IMR-90 (cell line): ENCODE results near the gene FOXO3B. TPM values are rescaled to one million over a fixed set of nuclear protein-coding genes. Genes with fewer than 3 reads are reported as not detected.
A peak's percentile ranks its signal among the peaks of the same experiment; 100 is the strongest.
"Not testable (repeated sequence)": the region's sequence is repeated elsewhere in the genome, so short reads cannot be mapped to it uniquely, and the experiment has no call there.

Experiments used
- ATAC-seq: fragments of 200-7000 bp; cut with Tn5 transposase; 2 replicates; pipeline ENCODE4 v1.9.1; 2020; ENCODE audit warnings: low read depth, mild to moderate bottlenecking, moderate library complexity
- BruUV-seq: library from RNA; stranded (reverse); fragments of 400-500 nt; replicated peaks from 2 replicates; lab custom pipeline; 2021; lab: Mats Ljungman, UMichigan
- CTCF ChIA-PET: fragments of 300-600 bp; formaldehyde crosslinking; extraction: SDS; loops from one replicate; lab custom pipeline; 2021; ENCODE audit warnings: antibody characterized with exemption; lab: Yijun Ruan, JAX
- POLR2A ChIA-PET: fragments of 300-600 bp; sonication (Branson Sonifier 250); formaldehyde crosslinking; loops from one replicate; lab custom pipeline; 2022; ENCODE audit warnings: antibody characterized with exemption; ENCODE audit not compliant: unreplicated experiment; lab: Charles Lee
- DNase-seq: peaks from one replicate; pipeline ENCODE4 v3.0.0; 2013
- H2AFZ ChIP-seq: replicated peaks from 2 replicates; pipeline ENCODE3; 2013; ENCODE audit warnings: low read length, mild to moderate bottlenecking; ENCODE audit not compliant: poor library complexity
- H2AK5ac ChIP-seq: 2 replicates; pipeline ENCODE4 v1.6.1; 2013; ENCODE audit warnings: low read depth, low read length, inconsistent platforms
- H2AK9ac ChIP-seq: replicated peaks from 2 replicates; pipeline ENCODE3; 2013; ENCODE audit warnings: mild to moderate bottlenecking, low read depth, low read length, moderate library complexity; ENCODE audit not compliant: poor library complexity
- H2BK120ac ChIP-seq: 2 replicates; pipeline ENCODE4 v1.6.1; 2013; ENCODE audit warnings: low read depth, low read length, inconsistent platforms
- H2BK15ac ChIP-seq: 3 replicates; pipeline ENCODE4 v1.6.1; 2013; ENCODE audit warnings: low read depth, low read length, inconsistent platforms
- H2BK20ac ChIP-seq: 2 replicates; pipeline ENCODE4 v1.6.1; 2013; ENCODE audit warnings: low read depth, mild to moderate bottlenecking, inconsistent platforms, low read length, moderate library complexity
- H2BK5ac ChIP-seq: 2 replicates; pipeline ENCODE4 v1.6.1; 2013; ENCODE audit warnings: mild to moderate bottlenecking, low read depth, low read length, inconsistent platforms; ENCODE audit not compliant: poor library complexity, severe bottlenecking
- H3K14ac ChIP-seq: replicated peaks from 2 replicates; pipeline ENCODE4 v1.6.1; 2013; ENCODE audit warnings: low read depth, low read length, inconsistent platforms
- H3K18ac ChIP-seq: 2 replicates; pipeline ENCODE4 v1.6.1; 2013; ENCODE audit warnings: low read depth, low read length, control low read depth
- H3K23ac ChIP-seq: 2 replicates; pipeline ENCODE4 v1.6.1; 2013; ENCODE audit warnings: low read depth, low read length, inconsistent platforms
- H3K27ac ChIP-seq: 2 replicates; pipeline ENCODE4 v1.5.1; 2013; ENCODE audit warnings: mild to moderate bottlenecking, control low read depth, low read length; ENCODE audit not compliant: insufficient read depth
- H3K27me3 ChIP-seq: 2 replicates; pipeline ENCODE4 v1.6.1; 2013; ENCODE audit warnings: low read length; ENCODE audit not compliant: control insufficient read depth, insufficient read depth
- H3K36me3 ChIP-seq: 2 replicates; pipeline ENCODE4 v1.6.1; 2013; ENCODE audit warnings: low read length, mixed read lengths; ENCODE audit not compliant: control insufficient read depth, insufficient read depth
- H3K4ac ChIP-seq: 2 replicates; pipeline ENCODE4 v1.6.1; 2013; ENCODE audit warnings: low read depth, low read length, inconsistent platforms
- H3K4me1 ChIP-seq: 2 replicates; pipeline ENCODE4 v1.6.1; 2013; ENCODE audit warnings: low read length, mixed read lengths; ENCODE audit not compliant: control insufficient read depth, insufficient read depth
- H3K4me2 ChIP-seq: 2 replicates; pipeline ENCODE4 v1.6.1; 2013; ENCODE audit warnings: low read depth, mild to moderate bottlenecking, control low read depth, low read length, moderate library complexity
- H3K4me3 ChIP-seq: 2 replicates; pipeline ENCODE4 v1.5.1; 2013; ENCODE audit warnings: low read depth, mild to moderate bottlenecking, control low read depth, low read length, moderate library complexity; ENCODE audit not compliant: insufficient read depth
- H3K56ac ChIP-seq: 2 replicates; pipeline ENCODE4 v1.6.1; 2013; ENCODE audit warnings: low read length, inconsistent platforms; ENCODE audit not compliant: insufficient read depth; ENCODE audit errors: extremely low read depth
- H3K79me1 ChIP-seq, 2 experiments: 2 replicates each; pipeline ENCODE4 v1.6.1; 2013; ENCODE audit warnings: low read length in 2 of 2, inconsistent platforms in 1 of 2, low read depth in 1 of 2
- H3K9ac ChIP-seq: 2 replicates; pipeline ENCODE4 v1.6.1; 2013; ENCODE audit warnings: low read depth, low read length, control low read depth
- H3K9me1 ChIP-seq: 2 replicates; pipeline ENCODE4 v1.6.1; 2013; ENCODE audit warnings: low read length, inconsistent platforms; ENCODE audit not compliant: insufficient read depth
- H3K9me3 ChIP-seq: 2 replicates; pipeline ENCODE4 v1.6.1; 2013; ENCODE audit warnings: low read length; ENCODE audit not compliant: control insufficient read depth, insufficient read depth
- H4K20me1 ChIP-seq: 2 replicates; pipeline ENCODE4 v1.6.1; 2013; ENCODE audit warnings: low read length, inconsistent platforms; ENCODE audit not compliant: insufficient read depth
- H4K5ac ChIP-seq: 2 replicates; pipeline ENCODE4 v1.6.1; 2013; ENCODE audit warnings: mild to moderate bottlenecking, low read depth, low read length, control low read depth
- H4K8ac ChIP-seq, 2 experiments: 2 replicates each; pipeline ENCODE4 v1.6.1; 2013; ENCODE audit warnings: low read depth in 2 of 2, low read length in 2 of 2, control low read depth in 1 of 2, inconsistent platforms in 1 of 2
- H4K91ac ChIP-seq: 2 replicates; pipeline ENCODE4 v1.6.1; 2013; ENCODE audit warnings: low read depth, low read length, inconsistent platforms; ENCODE audit not compliant: insufficient read depth
- WGBS, 2 experiments: methylation state at CpG; one replicate each; pipeline versions ENCODE4 v1.1.5 to v1.1.7; 2013; ENCODE audit warnings: missing lambda C conversion rate in 2 of 2; ENCODE audit not compliant: insufficient read length in 1 of 2; ENCODE audit errors: extremely low coverage in 2 of 2; 5-methylcytosine and 5-hydroxymethylcytosine counted together
- dilution Hi-C: fragments of 300-500 bp; cut with HindIII; formaldehyde crosslinking; loops from one replicate; pipeline ENCODE4 v1.14.3; 2018; ENCODE audit warnings: low sequenced_read_pairs; ENCODE audit not compliant: unreplicated experiment
- in situ Hi-C: fragments of 300-500 bp; cut with MboI; formaldehyde crosslinking; loops from 3 replicates; pipeline ENCODE4 v1.14.3; 2019; ENCODE audit warnings: low sequenced_read_pairs, inconsistent platforms, mixed read lengths
- intact Hi-C: fragments of 100-400 bp; cut with micrococcal nuclease; formaldehyde crosslinking; loops from 2 replicates; pipeline ENCODE4 v1.10.0; 2022
- polyA plus RNA-seq, 3 experiments: library from polyadenylated mRNA; depleted of rRNA; stranded (reverse); fragments of >200 nt; gene quantifications; 2 replicates each; pipeline ENCODE4 v1.2.3, GENCODE V29; 2012; ENCODE audit warnings: low replicate concordance in 1 of 3
- total RNA-seq: library from RNA; depleted of rRNA; stranded (reverse); fragments of >200 nt; gene quantifications from 2 replicates; pipeline ENCODE4 v1.2.3, GENCODE V29; 2012

FOXO3B gene
- total and polyA plus RNA-seq, 2 of the 4 experiments (the other 2 are of a cell fraction) = 5.4 to 5.6 TPM

- Histone ChIP-seq H3K4me2 (peak overlapping the region; percentile 92), H2AK9ac (peak overlapping the region; percentile 65), H4K8ac (peak overlapping the region; percentile 53 to 95), H3K23ac (peak overlapping the region; percentile 80; the same call in 1 of the 2 replicates), H3K9ac (peak overlapping the region; percentile 67), H2AFZ (peak overlapping the region; percentile 89), H4K5ac (peak overlapping the region; percentile 69), H3K4me3 (peak overlapping the region; percentile 60), H2AK5ac (0 out of 2 replicates have a peak overlapping the region, but pooled peaks have one; percentile 31)
- H4K20me1 ChIP-seq, H3K4me1 ChIP-seq, BruUV-seq, H3K9me1 ChIP-seq, H2BK5ac ChIP-seq, H3K4ac ChIP-seq, H3K36me3 ChIP-seq, H3K18ac ChIP-seq, POLR2A ChIA-PET, H3K9me3 ChIP-seq, dilution Hi-C loops, H4K91ac ChIP-seq, ATAC-seq, in situ Hi-C loops, H3K56ac ChIP-seq, H2BK20ac ChIP-seq, DNase-seq, H3K27me3 ChIP-seq, H2BK15ac ChIP-seq, H2BK120ac ChIP-seq, H3K27ac ChIP-seq, H3K14ac ChIP-seq, CTCF ChIA-PET, H3K79me1 ChIP-seq, intact Hi-C loops: not testable (repeated sequence)
- WGBS, 2 experiments = 100% methylated on average over 1 of the region's 8 CpGs; no CpG with 5 or more reads in 1 of the 2 experiments
Observed at GRCh38 chr17:18698473-18699103, 16.5 kb upstream of the FOXO3B start.

DNA sequence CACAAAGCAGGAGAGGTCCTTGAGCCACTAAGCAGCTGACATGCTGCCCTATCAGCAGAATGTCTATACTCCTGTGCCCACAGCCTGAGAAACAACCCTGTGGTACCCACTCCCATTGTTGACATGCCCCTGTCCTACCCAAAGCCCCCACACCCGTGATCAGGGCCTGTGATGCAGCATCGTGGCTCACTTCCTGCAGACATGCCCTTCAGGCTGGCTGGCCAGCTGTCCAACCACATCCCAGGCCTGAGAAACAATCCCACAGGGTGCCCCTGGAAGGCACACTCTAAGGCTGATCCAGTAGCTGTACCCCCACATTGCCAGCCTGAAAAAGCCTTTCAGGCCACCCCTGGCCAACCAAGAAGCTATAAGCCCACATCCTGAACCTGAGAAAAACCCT is 13.0 kb upstream of the FOXO3B start:
- H2AFZ ChIP-seq, H3K23ac ChIP-seq, H3K36me3 ChIP-seq, H3K4me2 ChIP-seq, ATAC-seq, H3K9me1 ChIP-seq, dilution Hi-C loops, H2AK9ac ChIP-seq, H3K4me1 ChIP-seq, H3K79me1 ChIP-seq, H3K56ac ChIP-seq, H3K9me3 ChIP-seq, H3K9ac ChIP-seq, POLR2A ChIA-PET, intact Hi-C loops, H3K4me3 ChIP-seq, H4K8ac ChIP-seq, BruUV-seq, H3K4ac ChIP-seq, H2AK5ac ChIP-seq, DNase-seq, H3K27ac ChIP-seq, H3K27me3 ChIP-seq, H4K5ac ChIP-seq, H2BK15ac ChIP-seq, H2BK120ac ChIP-seq, CTCF ChIA-PET, H4K20me1 ChIP-seq, H2BK20ac ChIP-seq, H3K18ac ChIP-seq, H3K14ac ChIP-seq, H2BK5ac ChIP-seq, H4K91ac ChIP-seq, in situ Hi-C loops: not testable (repeated sequence)
- WGBS, 2 experiments = no CpG with 5 or more reads among the region's 2 CpGs
